Ecto neural progenitor cell (in vitro differentiated cells): ENCODE data around the gene TMCO1.
"Not testable (repeated sequence)": the region's sequence is repeated elsewhere in the genome, so short reads cannot be mapped to it uniquely, and the experiment has no call there.

Experiments
- DNase-seq: peaks from one replicate; pipeline ENCODE4 v3.0.0-alpha.2; 2018; ENCODE audit warnings: low spot score

Gene TMCO1

GRCh38 chr1:165686971-165687433 lies 81.7 kb downstream of the TMCO1 start:
- no peak for DNase-seq

DNA sequence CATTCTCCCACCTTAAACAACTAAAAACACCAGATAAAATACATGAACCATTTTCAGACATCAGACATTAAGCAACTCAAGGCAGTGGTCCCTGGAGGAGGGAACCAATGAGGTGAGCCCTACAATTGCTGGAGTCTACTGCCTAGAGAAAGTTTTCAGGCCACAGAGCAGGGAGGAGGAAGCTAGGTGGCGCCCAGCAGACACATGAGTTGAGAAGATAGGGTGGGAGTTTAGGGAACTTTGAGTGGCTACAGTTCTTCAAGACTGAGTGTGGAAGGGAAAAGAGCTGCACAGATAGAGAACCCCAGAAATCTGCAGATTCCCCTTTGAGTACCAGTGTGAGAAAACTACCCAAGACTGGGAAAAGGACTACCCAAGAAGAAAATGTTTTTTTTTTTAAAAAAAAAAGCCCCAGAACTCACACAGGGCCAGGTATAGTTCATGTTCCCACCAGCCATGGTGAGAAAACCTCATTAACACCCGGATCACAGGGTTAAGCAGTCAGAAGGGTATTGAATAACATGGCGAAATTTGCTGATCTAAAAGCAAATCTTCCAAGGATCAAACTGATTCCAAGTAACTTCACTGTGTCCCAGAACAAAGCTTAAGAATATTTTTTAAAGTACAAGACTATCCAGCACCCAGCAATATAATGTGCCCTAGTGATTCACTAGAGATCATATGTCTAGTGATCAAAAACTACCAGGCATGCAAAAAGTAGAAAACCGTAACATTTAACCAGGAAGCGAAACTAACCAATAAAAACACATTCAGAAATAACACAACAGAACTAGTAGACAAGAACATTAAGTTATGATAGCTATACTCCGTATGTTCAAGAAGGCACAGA lies 82.3 kb downstream of the TMCO1 start:
- no peak for DNase-seq

DNA sequence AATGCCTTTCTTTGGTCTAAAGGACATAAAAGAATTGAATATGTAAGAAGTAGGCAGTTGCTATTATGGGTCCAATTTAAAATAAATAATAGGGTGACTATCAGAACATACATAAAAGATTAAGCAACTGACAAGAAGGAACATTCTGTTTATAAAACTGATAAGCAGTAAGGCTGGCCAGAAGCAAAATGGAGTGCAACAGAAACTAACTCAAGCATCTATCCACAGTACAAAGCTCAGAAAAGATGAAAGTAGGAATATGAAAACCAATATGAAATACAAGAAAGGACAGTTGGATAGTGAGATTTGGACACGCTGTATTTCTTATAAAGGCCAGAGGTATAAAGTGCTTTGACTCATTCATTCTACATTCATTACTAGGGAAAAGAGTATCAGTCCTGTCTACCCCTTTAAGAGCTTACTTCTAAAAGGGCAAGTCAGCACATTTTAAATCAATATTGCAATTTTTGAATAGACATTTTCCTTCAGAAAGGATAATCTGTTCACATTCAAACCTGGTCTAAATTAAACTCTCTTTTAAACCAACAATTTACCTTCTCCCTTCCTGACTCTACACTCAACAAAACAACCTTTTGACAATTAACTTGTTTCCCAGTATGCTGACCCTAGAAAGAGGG lies 84.7 kb downstream of the TMCO1 start:
- no peak for DNase-seq

GRCh38 chr1:165680773-165681172 lies 87.9 kb downstream of the TMCO1 start:
- DNase-seq: not testable (repeated sequence)

GRCh38 chr1:165680303-165680702 lies 88.4 kb downstream of the TMCO1 start:
- no peak for DNase-seq

DNA sequence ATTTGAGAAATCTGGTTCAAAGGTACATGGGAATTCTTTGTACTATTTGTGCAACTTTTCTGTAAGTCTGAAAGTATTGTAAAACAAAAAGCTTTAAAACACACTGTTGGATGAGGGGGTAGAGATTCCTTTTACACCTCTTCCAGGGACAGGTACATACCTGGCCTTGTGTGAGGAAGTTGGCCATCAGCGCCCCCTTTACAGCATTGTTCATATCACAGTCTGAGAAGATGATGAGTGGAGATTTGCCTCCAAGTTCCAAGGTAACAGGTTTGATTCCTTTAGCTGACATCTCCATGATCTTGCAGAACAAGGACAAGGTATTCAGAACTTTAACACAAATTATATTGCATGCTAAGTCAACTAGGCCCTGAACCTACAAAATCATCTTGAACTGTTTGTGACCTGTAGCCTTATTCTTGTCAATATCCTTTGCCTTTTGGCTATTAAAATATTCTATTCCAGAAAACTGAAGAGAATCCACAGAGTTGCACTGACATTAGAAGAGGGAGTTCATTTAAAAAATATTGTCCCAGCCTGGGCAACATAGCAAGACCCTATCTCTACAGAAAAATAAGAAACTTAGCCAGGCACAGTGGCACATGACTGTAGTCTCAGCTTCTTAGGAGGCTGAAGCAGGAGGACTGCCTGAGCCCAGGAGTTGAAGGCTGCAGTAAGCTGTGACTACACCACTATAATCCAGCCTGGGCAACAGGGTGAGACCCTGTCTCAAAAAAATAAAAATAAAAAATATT lies 89.2 kb downstream of the TMCO1 start:
- no peak for DNase-seq

- DNase-seq: no peak
Observed at GRCh38 chr1:165678509-165678908, 90.2 kb downstream of the TMCO1 start.
